GM23338 (cell line): ENCODE data around the gene DLG2.

Experiments used
- CREB1 ChIP-seq: fragments of 250-450 bp; sonication (Bioruptor Pico); IDR thresholded peaks from 2 replicates; pipeline ENCODE4 v1.5.0; 2020; ENCODE audit warnings: low read depth, mild to moderate bottlenecking, moderate library complexity
- EZH2 ChIP-seq: fragments of 200-600 bp; sonication (generic); IDR thresholded peaks from one replicate; pipeline ENCODE4 v1.8.0; 2017; ENCODE audit warnings: antibody characterized with exemption, mild to moderate bottlenecking, low read depth; ENCODE audit not compliant: unreplicated experiment
- EZH2phosphoT487 ChIP-seq: fragments of 200-600 bp; sonication (generic); IDR thresholded peaks from one replicate; pipeline ENCODE4 v1.8.1; 2018; ENCODE audit warnings: antibody characterized with exemption; ENCODE audit not compliant: unreplicated experiment
- JUNB ChIP-seq: IDR thresholded peaks from one replicate; pipeline ENCODE4 v1.6.1; 2016; ENCODE audit warnings: antibody characterized with exemption; ENCODE audit not compliant: unreplicated experiment
- NANOG ChIP-seq: IDR thresholded peaks from 2 replicates; pipeline ENCODE4 v1.6.1; 2016; ENCODE audit warnings: antibody characterized with exemption, borderline replicate concordance
- POLR2AphosphoS5 ChIP-seq: IDR thresholded peaks from 2 replicates; pipeline ENCODE4 v1.6.1; 2016; ENCODE audit warnings: antibody characterized with exemption, low read depth
- STAT1 ChIP-seq: IDR thresholded peaks from one replicate; pipeline ENCODE4 v1.6.1; 2016; ENCODE audit warnings: antibody characterized with exemption; ENCODE audit not compliant: unreplicated experiment
- ZNF114 ChIP-seq: fragments of 250-450 bp; sonication (Bioruptor Pico); IDR thresholded peaks from 2 replicates; pipeline ENCODE4 v1.5.0; 2020; ENCODE audit warnings: mild to moderate bottlenecking, moderate library complexity
- ZNF331 ChIP-seq: fragments of 250-450 bp; sonication (Bioruptor Pico); IDR thresholded peaks from 2 replicates; pipeline ENCODE4 v1.5.0; 2020; ENCODE audit warnings: low read depth, mild to moderate bottlenecking, moderate library complexity
- TF ChIP-seq, protein P1 (sequence below), 2 experiments: fragments of 200-600 bp in 1 of 2; sonication (generic) in 1 of 2; conservative IDR thresholded peaks; 2 replicates each; pipeline versions ENCODE4 v1.5.1 to v1.6.1; 2016 to 2017; ENCODE audit warnings: antibody characterized with exemption in 2 of 2, low read depth in 2 of 2, mild to moderate bottlenecking in 2 of 2, moderate library complexity in 1 of 2
- TF ChIP-seq, protein P2 (sequence below): fragments of 250-450 bp; sonication (Bioruptor Pico); IDR thresholded peaks from 2 replicates; pipeline ENCODE4 v1.5.0; 2020; ENCODE audit warnings: mild to moderate bottlenecking, moderate library complexity
- TF ChIP-seq, protein P3 (sequence below): IDR thresholded peaks from one replicate; pipeline ENCODE4 v1.6.1; 2018; ENCODE audit warnings: antibody characterized with exemption; ENCODE audit not compliant: unreplicated experiment
- TF ChIP-seq, protein P4 (sequence below): IDR thresholded peaks from 2 replicates; pipeline ENCODE4 v1.6.1; 2016; ENCODE audit warnings: antibody characterized with exemption

DNA sequence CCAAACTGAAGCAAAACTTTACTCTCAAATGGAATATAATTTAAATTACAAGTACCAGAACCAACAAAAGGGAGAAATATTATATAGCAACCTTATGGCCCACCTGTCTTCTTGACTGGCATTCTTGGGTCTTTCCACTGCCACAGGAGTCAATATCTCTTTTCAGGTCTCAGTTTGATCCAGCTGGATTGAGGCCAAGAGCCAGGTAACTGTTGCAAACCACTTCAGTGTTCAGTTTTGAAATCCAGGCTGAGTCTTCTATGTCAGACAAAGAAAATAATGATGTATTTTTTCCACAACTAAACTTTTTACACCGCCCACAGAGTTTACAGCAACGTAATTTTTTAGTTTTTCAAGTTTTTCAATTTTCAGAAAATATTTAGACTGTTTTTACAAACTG lies 648 bp downstream of the DLG2 start:
- TF ChIP-seq, protein P1, sequence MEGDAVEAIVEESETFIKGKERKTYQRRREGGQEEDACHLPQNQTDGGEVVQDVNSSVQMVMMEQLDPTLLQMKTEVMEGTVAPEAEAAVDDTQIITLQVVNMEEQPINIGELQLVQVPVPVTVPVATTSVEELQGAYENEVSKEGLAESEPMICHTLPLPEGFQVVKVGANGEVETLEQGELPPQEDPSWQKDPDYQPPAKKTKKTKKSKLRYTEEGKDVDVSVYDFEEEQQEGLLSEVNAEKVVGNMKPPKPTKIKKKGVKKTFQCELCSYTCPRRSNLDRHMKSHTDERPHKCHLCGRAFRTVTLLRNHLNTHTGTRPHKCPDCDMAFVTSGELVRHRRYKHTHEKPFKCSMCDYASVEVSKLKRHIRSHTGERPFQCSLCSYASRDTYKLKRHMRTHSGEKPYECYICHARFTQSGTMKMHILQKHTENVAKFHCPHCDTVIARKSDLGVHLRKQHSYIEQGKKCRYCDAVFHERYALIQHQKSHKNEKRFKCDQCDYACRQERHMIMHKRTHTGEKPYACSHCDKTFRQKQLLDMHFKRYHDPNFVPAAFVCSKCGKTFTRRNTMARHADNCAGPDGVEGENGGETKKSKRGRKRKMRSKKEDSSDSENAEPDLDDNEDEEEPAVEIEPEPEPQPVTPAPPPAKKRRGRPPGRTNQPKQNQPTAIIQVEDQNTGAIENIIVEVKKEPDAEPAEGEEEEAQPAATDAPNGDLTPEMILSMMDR (conservative IDR thresholded peaks at IDR 0.05; ENCODE audit: low read depth in 2 of 2): no peak
- TF ChIP-seq CREB1 (CRISPR knock-in tag) (no peak), POLR2AphosphoS5 (no peak), EZH2 (no peak), JUNB (no peak), STAT1 (no peak), EZH2phosphoT487 (no peak), ZNF331 (CRISPR knock-in tag) (no peak), NANOG (no peak), ZNF114 (CRISPR knock-in tag) (no peak)
- TF ChIP-seq, protein P2, sequence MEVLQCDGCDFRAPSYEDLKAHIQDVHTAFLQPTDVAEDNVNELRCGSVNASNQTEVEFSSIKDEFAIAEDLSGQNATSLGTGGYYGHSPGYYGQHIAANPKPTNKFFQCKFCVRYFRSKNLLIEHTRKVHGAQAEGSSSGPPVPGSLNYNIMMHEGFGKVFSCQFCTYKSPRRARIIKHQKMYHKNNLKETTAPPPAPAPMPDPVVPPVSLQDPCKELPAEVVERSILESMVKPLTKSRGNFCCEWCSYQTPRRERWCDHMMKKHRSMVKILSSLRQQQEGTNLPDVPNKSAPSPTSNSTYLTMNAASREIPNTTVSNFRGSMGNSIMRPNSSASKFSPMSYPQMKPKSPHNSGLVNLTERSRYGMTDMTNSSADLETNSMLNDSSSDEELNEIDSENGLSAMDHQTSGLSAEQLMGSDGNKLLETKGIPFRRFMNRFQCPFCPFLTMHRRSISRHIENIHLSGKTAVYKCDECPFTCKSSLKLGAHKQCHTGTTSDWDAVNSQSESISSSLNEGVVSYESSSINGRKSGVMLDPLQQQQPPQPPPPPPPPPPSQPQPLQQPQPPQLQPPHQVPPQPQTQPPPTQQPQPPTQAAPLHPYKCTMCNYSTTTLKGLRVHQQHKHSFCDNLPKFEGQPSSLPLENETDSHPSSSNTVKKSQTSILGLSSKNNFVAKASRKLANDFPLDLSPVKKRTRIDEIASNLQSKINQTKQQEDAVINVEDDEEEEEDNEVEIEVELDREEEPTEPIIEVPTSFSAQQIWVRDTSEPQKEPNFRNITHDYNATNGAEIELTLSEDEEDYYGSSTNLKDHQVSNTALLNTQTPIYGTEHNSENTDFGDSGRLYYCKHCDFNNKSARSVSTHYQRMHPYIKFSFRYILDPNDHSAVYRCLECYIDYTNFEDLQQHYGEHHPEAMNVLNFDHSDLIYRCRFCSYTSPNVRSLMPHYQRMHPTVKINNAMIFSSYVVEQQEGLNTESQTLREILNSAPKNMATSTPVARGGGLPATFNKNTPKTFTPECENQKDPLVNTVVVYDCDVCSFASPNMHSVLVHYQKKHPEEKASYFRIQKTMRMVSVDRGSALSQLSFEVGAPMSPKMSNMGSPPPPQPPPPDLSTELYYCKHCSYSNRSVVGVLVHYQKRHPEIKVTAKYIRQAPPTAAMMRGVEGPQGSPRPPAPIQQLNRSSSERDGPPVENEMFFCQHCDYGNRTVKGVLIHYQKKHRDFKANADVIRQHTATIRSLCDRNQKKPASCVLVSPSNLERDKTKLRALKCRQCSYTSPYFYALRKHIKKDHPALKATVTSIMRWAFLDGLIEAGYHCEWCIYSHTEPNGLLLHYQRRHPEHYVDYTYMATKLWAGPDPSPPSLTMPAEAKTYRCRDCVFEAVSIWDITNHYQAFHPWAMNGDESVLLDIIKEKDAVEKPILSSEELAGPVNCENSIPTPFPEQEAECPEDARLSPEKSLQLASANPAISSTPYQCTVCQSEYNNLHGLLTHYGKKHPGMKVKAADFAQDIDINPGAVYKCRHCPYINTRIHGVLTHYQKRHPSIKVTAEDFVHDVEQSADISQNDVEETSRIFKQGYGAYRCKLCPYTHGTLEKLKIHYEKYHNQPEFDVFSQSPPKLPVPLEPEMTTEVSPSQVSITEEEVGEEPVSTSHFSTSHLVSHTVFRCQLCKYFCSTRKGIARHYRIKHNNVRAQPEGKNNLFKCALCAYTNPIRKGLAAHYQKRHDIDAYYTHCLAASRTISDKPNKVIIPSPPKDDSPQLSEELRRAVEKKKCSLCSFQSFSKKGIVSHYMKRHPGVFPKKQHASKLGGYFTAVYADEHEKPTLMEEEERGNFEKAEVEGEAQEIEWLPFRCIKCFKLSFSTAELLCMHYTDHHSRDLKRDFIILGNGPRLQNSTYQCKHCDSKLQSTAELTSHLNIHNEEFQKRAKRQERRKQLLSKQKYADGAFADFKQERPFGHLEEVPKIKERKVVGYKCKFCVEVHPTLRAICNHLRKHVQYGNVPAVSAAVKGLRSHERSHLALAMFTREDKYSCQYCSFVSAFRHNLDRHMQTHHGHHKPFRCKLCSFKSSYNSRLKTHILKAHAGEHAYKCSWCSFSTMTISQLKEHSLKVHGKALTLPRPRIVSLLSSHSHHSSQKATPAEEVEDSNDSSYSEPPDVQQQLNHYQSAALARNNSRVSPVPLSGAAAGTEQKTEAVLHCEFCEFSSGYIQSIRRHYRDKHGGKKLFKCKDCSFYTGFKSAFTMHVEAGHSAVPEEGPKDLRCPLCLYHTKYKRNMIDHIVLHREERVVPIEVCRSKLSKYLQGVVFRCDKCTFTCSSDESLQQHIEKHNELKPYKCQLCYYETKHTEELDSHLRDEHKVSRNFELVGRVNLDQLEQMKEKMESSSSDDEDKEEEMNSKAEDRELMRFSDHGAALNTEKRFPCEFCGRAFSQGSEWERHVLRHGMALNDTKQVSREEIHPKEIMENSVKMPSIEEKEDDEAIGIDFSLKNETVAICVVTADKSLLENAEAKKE (CRISPR knock-in tag): no peak
- TF ChIP-seq, protein P3, sequence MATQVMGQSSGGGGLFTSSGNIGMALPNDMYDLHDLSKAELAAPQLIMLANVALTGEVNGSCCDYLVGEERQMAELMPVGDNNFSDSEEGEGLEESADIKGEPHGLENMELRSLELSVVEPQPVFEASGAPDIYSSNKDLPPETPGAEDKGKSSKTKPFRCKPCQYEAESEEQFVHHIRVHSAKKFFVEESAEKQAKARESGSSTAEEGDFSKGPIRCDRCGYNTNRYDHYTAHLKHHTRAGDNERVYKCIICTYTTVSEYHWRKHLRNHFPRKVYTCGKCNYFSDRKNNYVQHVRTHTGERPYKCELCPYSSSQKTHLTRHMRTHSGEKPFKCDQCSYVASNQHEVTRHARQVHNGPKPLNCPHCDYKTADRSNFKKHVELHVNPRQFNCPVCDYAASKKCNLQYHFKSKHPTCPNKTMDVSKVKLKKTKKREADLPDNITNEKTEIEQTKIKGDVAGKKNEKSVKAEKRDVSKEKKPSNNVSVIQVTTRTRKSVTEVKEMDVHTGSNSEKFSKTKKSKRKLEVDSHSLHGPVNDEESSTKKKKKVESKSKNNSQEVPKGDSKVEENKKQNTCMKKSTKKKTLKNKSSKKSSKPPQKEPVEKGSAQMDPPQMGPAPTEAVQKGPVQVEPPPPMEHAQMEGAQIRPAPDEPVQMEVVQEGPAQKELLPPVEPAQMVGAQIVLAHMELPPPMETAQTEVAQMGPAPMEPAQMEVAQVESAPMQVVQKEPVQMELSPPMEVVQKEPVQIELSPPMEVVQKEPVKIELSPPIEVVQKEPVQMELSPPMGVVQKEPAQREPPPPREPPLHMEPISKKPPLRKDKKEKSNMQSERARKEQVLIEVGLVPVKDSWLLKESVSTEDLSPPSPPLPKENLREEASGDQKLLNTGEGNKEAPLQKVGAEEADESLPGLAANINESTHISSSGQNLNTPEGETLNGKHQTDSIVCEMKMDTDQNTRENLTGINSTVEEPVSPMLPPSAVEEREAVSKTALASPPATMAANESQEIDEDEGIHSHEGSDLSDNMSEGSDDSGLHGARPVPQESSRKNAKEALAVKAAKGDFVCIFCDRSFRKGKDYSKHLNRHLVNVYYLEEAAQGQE: no peak
- TF ChIP-seq, protein P4, sequence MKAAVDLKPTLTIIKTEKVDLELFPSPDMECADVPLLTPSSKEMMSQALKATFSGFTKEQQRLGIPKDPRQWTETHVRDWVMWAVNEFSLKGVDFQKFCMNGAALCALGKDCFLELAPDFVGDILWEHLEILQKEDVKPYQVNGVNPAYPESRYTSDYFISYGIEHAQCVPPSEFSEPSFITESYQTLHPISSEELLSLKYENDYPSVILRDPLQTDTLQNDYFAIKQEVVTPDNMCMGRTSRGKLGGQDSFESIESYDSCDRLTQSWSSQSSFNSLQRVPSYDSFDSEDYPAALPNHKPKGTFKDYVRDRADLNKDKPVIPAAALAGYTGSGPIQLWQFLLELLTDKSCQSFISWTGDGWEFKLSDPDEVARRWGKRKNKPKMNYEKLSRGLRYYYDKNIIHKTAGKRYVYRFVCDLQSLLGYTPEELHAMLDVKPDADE: no peak
